CD14-positive monocyte (primary cell): ENCODE data around the gene ARVCF. TPM values are rescaled to one million over a fixed set of nuclear protein-coding genes. Genes with fewer than 3 reads are reported as not detected.

ENCODE experiments used
- DNase-seq, 3 donors: peaks; one replicate each; pipeline ENCODE4 v3.0.0-alpha.2; 2011 to 2022
- H2AFZ ChIP-seq: 2 replicates; pipeline ENCODE4 v1.6.0; 2012; ENCODE audit warnings: mild to moderate bottlenecking, low read depth, low read length, inconsistent platforms; ENCODE audit not compliant: insufficient read depth, poor library complexity, severe bottlenecking
- H3K27ac ChIP-seq, 2 donors: 1 replicate in 1 of 2; 2 replicates in 1 of 2; pipeline ENCODE4 v1.5.1; 2012 to 2013; ENCODE audit warnings: low read length in 2 of 2, control low read depth in 1 of 2, inconsistent platforms in 1 of 2, low read depth in 1 of 2, mild to moderate bottlenecking in 1 of 2
- H3K27me3 ChIP-seq, 2 donors: one replicate each; pipeline versions ENCODE4 v1.6.0 to v1.6.1; 2011 to 2013; ENCODE audit warnings: low read length in 2 of 2; ENCODE audit not compliant: control insufficient read depth in 2 of 2, insufficient read depth in 2 of 2
- H3K36me3 ChIP-seq, 2 donors: replicated peaks in 1 of 2; 1 replicate in 1 of 2; 2 replicates in 1 of 2; pipeline versions ENCODE4 v1.5.1 to v1.6.1; 2012 to 2013; ENCODE audit warnings: low read length in 2 of 2, control low read depth in 1 of 2, inconsistent platforms in 1 of 2, mild to moderate bottlenecking in 1 of 2; ENCODE audit not compliant: insufficient read depth in 2 of 2, control insufficient read depth in 1 of 2
- H3K4me1 ChIP-seq, 2 donors: 1 replicate in 1 of 2; 2 replicates in 1 of 2; pipeline versions ENCODE4 v1.5.1 to v1.6.1; 2012 to 2013; ENCODE audit warnings: low read length in 2 of 2, control low read depth in 1 of 2, inconsistent platforms in 1 of 2, mild to moderate bottlenecking in 1 of 2, moderate library complexity in 1 of 2; ENCODE audit not compliant: insufficient read depth in 2 of 2, control insufficient read depth in 1 of 2
- H3K4me2 ChIP-seq: replicated peaks from 2 replicates; pipeline ENCODE3; 2012; ENCODE audit warnings: low read length, moderate library complexity, mild to moderate bottlenecking; ENCODE audit not compliant: poor library complexity, severe bottlenecking; ENCODE audit errors: extremely low read depth
- H3K4me3 ChIP-seq, 3 experiments: fragments of 200-600 bp in 1 of 3; sonication (generic) in 1 of 3; replicated peaks in 1 of 3; 1 replicate in 2 of 3; 2 replicates in 1 of 3; pipeline ENCODE4 v1.5.1; 2011 to 2013; ENCODE audit warnings: low read length in 3 of 3, mild to moderate bottlenecking in 3 of 3, control low read depth in 2 of 3, low read depth in 2 of 3, inconsistent platforms in 1 of 3, moderate library complexity in 1 of 3
- H3K79me2 ChIP-seq: 2 replicates; pipeline ENCODE4 v1.6.0; 2012; ENCODE audit warnings: mild to moderate bottlenecking, control low read depth, inconsistent platforms, low read length, moderate library complexity; ENCODE audit not compliant: insufficient read depth
- H3K9ac ChIP-seq: 2 replicates; pipeline ENCODE4 v1.6.0; 2017; ENCODE audit warnings: low read length, mild to moderate bottlenecking; ENCODE audit not compliant: insufficient read depth, poor library complexity, severe bottlenecking
- H3K9me3 ChIP-seq, 2 donors: replicated peaks in 1 of 2; 1 replicate in 1 of 2; 2 replicates in 1 of 2; pipeline versions ENCODE4 v1.5.1 to v1.6.1; 2012 to 2013; ENCODE audit warnings: low read length in 2 of 2, control low read depth in 1 of 2; ENCODE audit not compliant: control insufficient read depth in 1 of 2, insufficient read depth in 1 of 2
- H4K20me1 ChIP-seq: 2 replicates; pipeline ENCODE4 v1.6.0; 2012; ENCODE audit warnings: mild to moderate bottlenecking, low read length, control low read depth, moderate library complexity; ENCODE audit not compliant: insufficient read depth
- H3K27ac Mint-ChIP-seq, 7 donors: one replicate each; pipeline ENCODE4 v1.8.0; 2020; ENCODE audit warnings: mild to moderate bottlenecking in 7 of 7, mixed read lengths in 7 of 7, moderate library complexity in 6 of 7, inconsistent platforms in 2 of 7
- H3K27me3 Mint-ChIP-seq, 3 donors: one replicate each; pipeline ENCODE4 v1.8.0; 2021 to 2022; ENCODE audit warnings: low read depth in 3 of 3, mild to moderate bottlenecking in 3 of 3, mixed read lengths in 3 of 3, moderate library complexity in 3 of 3, inconsistent platforms in 1 of 3
- H3K36me3 Mint-ChIP-seq, 2 donors: one replicate each; pipeline ENCODE4 v1.8.0; 2020; ENCODE audit warnings: mixed read lengths in 2 of 2, inconsistent platforms in 1 of 2, mild to moderate bottlenecking in 1 of 2
- H3K4me1 Mint-ChIP-seq: one replicate; pipeline ENCODE4 v1.8.0; 2020; ENCODE audit warnings: mild to moderate bottlenecking, mixed read lengths
- H3K4me3 Mint-ChIP-seq, 2 donors: one replicate each; pipeline ENCODE4 v1.8.0; 2020; ENCODE audit warnings: mild to moderate bottlenecking in 2 of 2, mixed read lengths in 2 of 2, moderate library complexity in 1 of 2
- H3K9me3 Mint-ChIP-seq, 7 donors: one replicate each; pipeline ENCODE4 v1.8.0; 2020 to 2022; ENCODE audit warnings: mixed read lengths in 7 of 7, mild to moderate bottlenecking in 6 of 7, moderate library complexity in 6 of 7, inconsistent platforms in 2 of 7
- CTCF ChIP-seq: fragments of 200-600 bp; IDR thresholded peaks from one replicate; pipeline ENCODE4 v1.8.0; 2022; ENCODE audit warnings: antibody characterized with exemption, mild to moderate bottlenecking
- WGBS: methylation state at CpG from one replicate; pipeline ENCODE4 v1.1.5; 2013; ENCODE audit warnings: missing lambda C conversion rate; ENCODE audit not compliant: insufficient coverage; 5-methylcytosine and 5-hydroxymethylcytosine counted together
- intact Hi-C, 2 donors: fragments of 100-400 bp; cut with micrococcal nuclease; formaldehyde crosslinking; loops; one replicate each; pipeline versions ENCODE4 v1.15.0 to v1.15.1; 2023
- polyA plus RNA-seq, 3 donors: library from polyadenylated mRNA; depleted of rRNA in 1 of 3; unstranded in 2 of 3; stranded (reverse) in 1 of 3; fragments of 300-500 nt in 2 of 3; fragments of >200 nt in 1 of 3; fragmentation: Illumina TruSeq in 2 of 3; gene quantifications; 1 replicate in 2 of 3; 2 replicates in 1 of 3; pipeline ENCODE4 v1.2.3, GENCODE V29; 2012 to 2021

ARVCF gene
- polyA plus RNA-seq, 3 donors, result 0.31 to 2.6 (median 0.44) TPM

- Mint-ChIP-seq H3K9me3 (peaks cover 0 to 3% (median 0%) of the 10 kb centered on the region in 7 donors), H3K36me3 (no peaks in the 10 kb centered on the region), H3K4me1 (peaks cover 2% of the 10 kb centered on the region), H3K27ac (no peak overlapping the region), H3K27me3 (peaks cover 0 to 12% (median 0%) of the 10 kb centered on the region in 3 donors), H3K4me3 (no peak overlapping the region)
- H4K20me1 ChIP-seq, result no peaks in the 10 kb centered on the region
- H3K9ac ChIP-seq, result no peak overlapping the region
- no peak overlapping the region for H2AFZ ChIP-seq
- no peak overlapping the region for H3K27ac ChIP-seq
- no peak for DNase-seq
- H3K4me3 ChIP-seq, result no peak overlapping the region
- H3K36me3 ChIP-seq, result no peaks in the 10 kb centered on the region
- intact Hi-C loops, result no loop called here
- H3K4me2 ChIP-seq, result no peak overlapping the region
- peaks cover 3 to 6% of the 10 kb centered on the region in 2 donors for H3K4me1 ChIP-seq
- no peaks in the 10 kb centered on the region for H3K9me3 ChIP-seq
- H3K27me3 ChIP-seq, result peaks cover 0 to under 1% of the 10 kb centered on the region in 2 donors
- TF ChIP-seq CTCF, result no peak
- H3K79me2 ChIP-seq, result no peaks in the 10 kb centered on the region
These were observed 25.3 kb downstream of the ARVCF start for GRCh38 chr22:19991395-19991644.

- Mint-ChIP-seq H3K4me3 (no peak overlapping the region), H3K27ac (no peak overlapping the region), H3K4me1 (peaks cover 4% of the 10 kb centered on the region), H3K9me3 (peaks cover 0 to 3% (median 0%) of the 10 kb centered on the region in 7 donors), H3K27me3 (peaks cover 0 to 17% (median under 1%) of the 10 kb centered on the region in 3 donors), H3K36me3 (no peaks in the 10 kb centered on the region)
- TF ChIP-seq CTCF, result no peak
- H4K20me1 ChIP-seq, result no peaks in the 10 kb centered on the region
- no peak overlapping the region for H2AFZ ChIP-seq
- no peaks in the 10 kb centered on the region for H3K9me3 ChIP-seq
- H3K79me2 ChIP-seq, result no peaks in the 10 kb centered on the region
- intact Hi-C loops, result no loop called here
- H3K27ac ChIP-seq, result no peak overlapping the region
- H3K9ac ChIP-seq, result no peak overlapping the region
- H3K36me3 ChIP-seq, result no peaks in the 10 kb centered on the region
- 97% methylated on average over 15 of the region's 20 CpGs for WGBS
- H3K27me3 ChIP-seq, result peaks cover 0 to 5% of the 10 kb centered on the region in 2 donors
- no peak overlapping the region for H3K4me2 ChIP-seq
- peaks cover 8 to 11% of the 10 kb centered on the region in 2 donors for H3K4me1 ChIP-seq
- H3K4me3 ChIP-seq, result no peak overlapping the region
- DNase-seq, result no peak
These were observed 25.8 kb downstream of the ARVCF start for GRCh38 chr22:19990609-19991394.
